ENCODE measurements around the gene DNAH17.

GRCh38 chr17:78490673-78491072 lies 86.5 kb downstream of the DNAH17 start:
- TF ChIP-seq EZH2 (optimal IDR thresholded peaks at IDR 0.05; ENCODE audit: low read depth, low read length) = no peak
- TF ChIP-seq CTCF (IDR thresholded peaks at IDR 0.05; ENCODE audit: low read length) = no peak
- TF ChIP-seq EZH2phosphoT487 (IDR thresholded peaks at IDR 0.05; ENCODE audit: low read length) = no peak

Measured in MM.1S (cell line).